ENCODE data around the gene PSG3.
A peak's percentile ranks its signal among the peaks of the same experiment; 100 is the strongest.
"Not testable (repeated sequence)": the region's sequence is repeated elsewhere in the genome, so short reads cannot be mapped to it uniquely, and the experiment has no call there.

PSG3 gene

DNA sequence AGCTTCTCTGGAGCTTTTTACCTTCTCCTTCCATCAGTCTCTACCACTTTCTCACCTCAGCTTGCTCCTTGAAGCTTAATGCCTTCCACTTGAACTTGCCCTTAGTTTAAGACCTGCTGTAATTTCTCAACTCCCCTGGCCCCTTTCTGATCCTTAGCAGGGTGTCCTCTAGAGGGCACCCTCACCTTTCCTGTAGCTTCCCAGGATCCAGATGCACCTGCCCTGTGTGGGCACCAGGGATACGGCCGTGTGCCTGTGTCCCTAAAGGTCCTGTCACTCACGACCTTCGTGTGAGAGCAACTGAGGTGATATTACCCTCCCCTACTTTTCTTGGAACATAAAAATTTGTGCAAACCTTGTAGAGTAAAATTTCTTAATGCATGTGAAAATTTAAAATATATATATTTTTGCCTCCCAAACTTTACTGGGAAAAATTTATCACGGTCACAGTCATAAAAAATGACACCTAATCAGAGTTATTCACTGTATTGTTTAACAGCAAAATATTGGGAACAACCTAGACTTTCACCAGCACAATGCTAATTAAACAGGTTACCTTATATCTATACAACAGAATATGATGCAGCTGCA lies 46.4 kb downstream of the PSG3 start:
- DNase-seq: no peak

- DNase-seq: peak; percentile 19
Measured at GRCh38 chr19:42683917-42684513, 56.3 kb downstream of the PSG3 start.

GRCh38 chr19:42676326-42676725 lies 64.0 kb downstream of the PSG3 start:
- DNase-seq: not testable (repeated sequence)

DNA sequence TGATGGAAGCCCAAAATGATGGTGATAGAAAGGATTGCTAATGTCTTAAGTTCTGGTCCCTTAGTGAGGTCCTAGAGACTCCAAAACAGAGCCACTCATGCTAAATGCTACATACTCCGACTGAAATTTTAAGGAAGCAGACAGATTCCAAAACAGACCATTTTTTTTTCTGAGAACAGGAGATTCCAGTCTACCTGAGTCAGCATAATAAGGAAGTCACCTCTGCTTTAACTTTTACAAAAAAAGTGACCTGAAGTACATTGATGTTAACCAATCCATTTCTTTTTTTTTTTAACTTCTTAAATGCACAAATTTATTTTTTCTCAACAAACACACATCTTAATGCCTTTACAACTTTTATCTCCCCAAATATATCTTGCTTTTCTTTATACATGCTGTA lies 65.7 kb downstream of the PSG3 start:
- not testable (repeated sequence) for DNase-seq
